MCF 10A (cell line): ENCODE measurements around the gene SLIT3. TPM values are rescaled to one million over a fixed set of nuclear protein-coding genes. Genes with fewer than 3 reads are reported as not detected.

Experiments
- BruUV-seq: library from RNA; stranded (reverse); fragments of 400-500 nt; replicated peaks from 2 replicates; lab custom pipeline; 2021; lab: Mats Ljungman, UMichigan
- CTCF ChIA-PET: fragments of 300-600 bp; sonication (Branson Sonifier 250); formaldehyde crosslinking; extraction: SDS; loops from one replicate; lab custom pipeline; 2021; ENCODE audit warnings: antibody characterized with exemption, inconsistent platforms; lab: Yijun Ruan, JAX
- POLR2A ChIA-PET: fragments of 300-600, 350-650 bp; sonication (Branson Sonifier 250); formaldehyde crosslinking; extraction: SDS; loops from one replicate; lab custom pipeline; 2020; ENCODE audit warnings: antibody characterized with exemption, inconsistent platforms; lab: Yijun Ruan, JAX
- DNase-seq: peaks from one replicate; pipeline ENCODE4 v3.0.0-alpha.2; 2018; ENCODE audit not compliant: unreplicated experiment
- H3K27ac Mint-ChIP-seq: one replicate; pipeline ENCODE4 v1.8.0; 2022; ENCODE audit warnings: mild to moderate bottlenecking, low read depth, mixed read lengths; ENCODE audit not compliant: unreplicated experiment
- H3K27me3 Mint-ChIP-seq: one replicate; pipeline ENCODE4 v1.8.0; 2022; ENCODE audit warnings: mixed read lengths; ENCODE audit not compliant: insufficient read depth, unreplicated experiment
- H3K36me3 Mint-ChIP-seq: one replicate; pipeline ENCODE4 v1.8.0; 2022; ENCODE audit warnings: mild to moderate bottlenecking, moderate library complexity, mixed read lengths; ENCODE audit not compliant: insufficient read depth, unreplicated experiment
- H3K4me1 Mint-ChIP-seq: one replicate; pipeline ENCODE4 v1.8.0; 2022; ENCODE audit warnings: mixed read lengths; ENCODE audit not compliant: insufficient read depth, unreplicated experiment
- H3K4me3 Mint-ChIP-seq: one replicate; pipeline ENCODE4 v1.8.0; 2022; ENCODE audit warnings: mild to moderate bottlenecking, moderate library complexity, mixed read lengths; ENCODE audit not compliant: unreplicated experiment
- H3K9me3 Mint-ChIP-seq: one replicate; pipeline ENCODE4 v1.8.0; 2022; ENCODE audit warnings: mixed read lengths; ENCODE audit not compliant: unreplicated experiment
- CTCF ChIP-seq: fragments of 200-600 bp; IDR thresholded peaks from one replicate; pipeline ENCODE4 v1.8.0; 2022; ENCODE audit warnings: antibody characterized with exemption, mild to moderate bottlenecking; ENCODE audit not compliant: unreplicated experiment
- intact Hi-C: fragments of 100-400 bp; cut with micrococcal nuclease; formaldehyde crosslinking; loops from 2 replicates; pipeline ENCODE4 v1.14.1; 2022
- total RNA-seq: library from RNA; stranded (reverse); gene quantifications from 2 replicates; pipeline ENCODE4 v1.2.3, GENCODE V29; 2022

The SLIT3 gene
- total RNA-seq, 1 experiment from 2014 or later: 0.89 TPM

- intact Hi-C loops: loop anchor here (5.0 to 10.0 kb wide), 2 partner anchors 183 to 1315 kb away; partner anchors contain the start of genes INSYN2B and RARS1
- H3K4me1 Mint-ChIP-seq: no peaks in the 10 kb centered on the region
- TF ChIP-seq CTCF: no peak
- H3K27me3 Mint-ChIP-seq: no peaks in the 10 kb centered on the region
- H3K4me3 Mint-ChIP-seq: no peak overlapping the region
- ChIA-PET CTCF (interaction anchor here (0.6 to 10.2 kb wide), 4 partner anchors 9 to 14 kb away, joined by 4 to 90 read pairs (median 4); no protein-coding TSS in a partner anchor), POLR2A (no interaction called here)
- DNase-seq: no peak
- BruUV-seq: no TSS peak
- H3K36me3 Mint-ChIP-seq: no peaks in the 10 kb centered on the region
- no peaks in the 10 kb centered on the region for H3K9me3 Mint-ChIP-seq
- H3K27ac Mint-ChIP-seq: no peak overlapping the region
Observed at GRCh38 chr5:168669668-168670378, 631.1 kb downstream of the SLIT3 start.

GRCh38 chr5:168669156-168669555 lies 631.8 kb downstream of the SLIT3 start:
- Mint-ChIP-seq H3K27me3 (no peaks in the 10 kb centered on the region), H3K36me3 (no peaks in the 10 kb centered on the region), H3K9me3 (no peaks in the 10 kb centered on the region), H3K4me1 (no peaks in the 10 kb centered on the region), H3K4me3 (no peak overlapping the region), H3K27ac (no peak overlapping the region)
- no peak for TF ChIP-seq CTCF
- ChIA-PET CTCF (interaction anchor here (0.6 to 10.2 kb wide), 2 partner anchors 10 to 114 kb away, joined by 3 to 90 read pairs; no protein-coding TSS in a partner anchor), POLR2A (no interaction called here)
- DNase-seq: no peak
- intact Hi-C loops: no loop called here
- BruUV-seq: no TSS peak

- Mint-ChIP-seq H3K9me3 (no peaks in the 10 kb centered on the region), H3K4me3 (no peak overlapping the region), H3K36me3 (no peaks in the 10 kb centered on the region), H3K4me1 (no peaks in the 10 kb centered on the region), H3K27me3 (no peaks in the 10 kb centered on the region), H3K27ac (no peak overlapping the region)
- BruUV-seq: no TSS peak
- TF ChIP-seq CTCF: no peak
- CTCF ChIA-PET: interaction anchor here (0.7 to 10.2 kb wide), 4 partner anchors 11 to 311 kb away, joined by 3 to 90 read pairs (median 4); no protein-coding TSS in a partner anchor
- DNase-seq: no peak
- POLR2A ChIA-PET: interaction anchor here (1.0 to 1.4 kb wide), 3 partner anchors 11 to 427 kb away, joined by 3 to 4 read pairs (median 3); no protein-coding TSS in a partner anchor
- intact Hi-C loops: no loop called here
Observed at GRCh38 chr5:168668078-168668477, 632.9 kb downstream of the SLIT3 start.

- Mint-ChIP-seq H3K4me3 (no peak overlapping the region), H3K36me3 (no peaks in the 10 kb centered on the region), H3K27me3 (no peaks in the 10 kb centered on the region), H3K9me3 (no peaks in the 10 kb centered on the region), H3K4me1 (no peaks in the 10 kb centered on the region), H3K27ac (no peak overlapping the region)
- no TSS peak for BruUV-seq
- CTCF ChIA-PET: interaction anchor here (0.6 to 10.2 kb wide), 7 partner anchors 9 to 1009 kb away, joined by 3 to 90 read pairs (median 3); no protein-coding TSS in a partner anchor
- intact Hi-C loops: no loop called here
- POLR2A ChIA-PET: interaction anchor here (1.0 to 1.4 kb wide), 4 partner anchors 11 to 427 kb away, joined by 3 to 4 read pairs (median 4); no protein-coding TSS in a partner anchor
- DNase-seq: no peak
- TF ChIP-seq CTCF: no peak
Observed at GRCh38 chr5:168667301-168667840, 633.6 kb downstream of the SLIT3 start.
